Measurements from ENCODE around the gene SLC39A11. TPM values are rescaled to one million over a fixed set of nuclear protein-coding genes. Genes with fewer than 3 reads are reported as not detected.

The SLC39A11 gene
- total RNA-seq, 4 donors from 2014 or later, result 45.2 to 59.5 (median 49.2) TPM

- H3K27me3 ChIP-seq, result no peaks in the 10 kb centered on the region
- H3K36me3 ChIP-seq, result no peaks in the 10 kb centered on the region
- H3K4me1 ChIP-seq, result no peaks in the 10 kb centered on the region
- H3K9me3 ChIP-seq, result no peaks in the 10 kb centered on the region
- no peak overlapping the region for H3K4me3 ChIP-seq
- no peak for DNase-seq (ENCODE audit: low spot score in 2 of 2)
- no peak overlapping the region for H3K27ac ChIP-seq
- no peak for TF ChIP-seq CTCF (IDR thresholded peaks at IDR 0.05)
- TF ChIP-seq POLR2A (IDR thresholded peaks at IDR 0.05), result no peak
- TF ChIP-seq POLR2AphosphoS5 (IDR thresholded peaks at IDR 0.05), result no peak
- no peak for TF ChIP-seq EP300 (IDR thresholded peaks at IDR 0.05)
- 54% methylated on average over 1 of the region's 1 CpG for WGBS
These were observed 164.7 kb downstream of the SLC39A11 start for GRCh38 chr17:72927760-72928159.

GRCh38 chr17:72927146-72927545 is 165.3 kb downstream of the SLC39A11 start:
- H3K27ac ChIP-seq, result no peak overlapping the region
- no peak for DNase-seq (ENCODE audit: low spot score in 2 of 2)
- WGBS, result 77% methylated on average over 6 of the region's 6 CpGs
- no peaks in the 10 kb centered on the region for H3K27me3 ChIP-seq
- no peak overlapping the region for H3K4me3 ChIP-seq
- TF ChIP-seq POLR2AphosphoS5 (IDR thresholded peaks at IDR 0.05) (no peak), CTCF (IDR thresholded peaks at IDR 0.05) (no peak), EP300 (IDR thresholded peaks at IDR 0.05) (no peak), POLR2A (IDR thresholded peaks at IDR 0.05) (no peak)
- H3K4me1 ChIP-seq, result no peaks in the 10 kb centered on the region
- H3K36me3 ChIP-seq, result no peaks in the 10 kb centered on the region
- no peaks in the 10 kb centered on the region for H3K9me3 ChIP-seq

- Histone ChIP-seq H3K27ac (no peak overlapping the region), H3K4me3 (no peak overlapping the region), H3K27me3 (no peaks in the 10 kb centered on the region), H3K4me1 (no peaks in the 10 kb centered on the region), H3K36me3 (no peaks in the 10 kb centered on the region), H3K9me3 (no peaks in the 10 kb centered on the region)
- 95% methylated on average over 1 of the region's 1 CpG for WGBS
- no peak for DNase-seq (ENCODE audit: low spot score in 2 of 2)
- TF ChIP-seq EP300 (IDR thresholded peaks at IDR 0.05) (no peak), CTCF (IDR thresholded peaks at IDR 0.05) (no peak), POLR2A (IDR thresholded peaks at IDR 0.05) (no peak), POLR2AphosphoS5 (IDR thresholded peaks at IDR 0.05) (no peak)
These were observed 166.3 kb downstream of the SLC39A11 start for GRCh38 chr17:72926171-72926570.

- no peaks in the 10 kb centered on the region for H3K27me3 ChIP-seq
- no peak overlapping the region for H3K4me3 ChIP-seq
- H3K27ac ChIP-seq, result no peak overlapping the region
- H3K9me3 ChIP-seq, result no peaks in the 10 kb centered on the region
- DNase-seq (ENCODE audit: low spot score in 2 of 2), result no peak
- H3K4me1 ChIP-seq, result no peaks in the 10 kb centered on the region
- TF ChIP-seq EP300 (IDR thresholded peaks at IDR 0.05) (no peak), CTCF (IDR thresholded peaks at IDR 0.05) (no peak), POLR2AphosphoS5 (IDR thresholded peaks at IDR 0.05) (no peak), POLR2A (IDR thresholded peaks at IDR 0.05) (no peak)
- H3K36me3 ChIP-seq, result no peaks in the 10 kb centered on the region
- WGBS, result 89% methylated on average over 2 of the region's 2 CpGs
These were observed 168.3 kb downstream of the SLC39A11 start for GRCh38 chr17:72924196-72924595.

GRCh38 chr17:72922219-72922618 is 170.3 kb downstream of the SLC39A11 start:
- 83% methylated on average over 3 of the region's 3 CpGs for WGBS

More at GRCh38 chr17:72922219-72922618, 170.3 kb downstream of the SLC39A11 start:
- DNase-seq (ENCODE audit: low spot score in 2 of 2), result no peak
- Histone ChIP-seq H3K27me3 (no peaks in the 10 kb centered on the region), H3K36me3 (peaks cover 2% of the 10 kb centered on the region), H3K4me1 (no peaks in the 10 kb centered on the region), H3K9me3 (no peaks in the 10 kb centered on the region), H3K27ac (no peak overlapping the region), H3K4me3 (no peak overlapping the region)
- TF ChIP-seq EP300 (IDR thresholded peaks at IDR 0.05) (no peak), POLR2AphosphoS5 (IDR thresholded peaks at IDR 0.05) (no peak), CTCF (IDR thresholded peaks at IDR 0.05) (no peak), POLR2A (IDR thresholded peaks at IDR 0.05) (no peak)
